Activated CD4-positive, alpha-beta T cell treated with anti-CD3 and anti-CD28 coated beads for 1 hour (primary cell): ENCODE measurements around the gene FOXC1.

Experiments
- DNase-seq: peaks from one replicate; pipeline ENCODE4 v3.0.0-alpha.2; 2020

The FOXC1 gene

DNA sequence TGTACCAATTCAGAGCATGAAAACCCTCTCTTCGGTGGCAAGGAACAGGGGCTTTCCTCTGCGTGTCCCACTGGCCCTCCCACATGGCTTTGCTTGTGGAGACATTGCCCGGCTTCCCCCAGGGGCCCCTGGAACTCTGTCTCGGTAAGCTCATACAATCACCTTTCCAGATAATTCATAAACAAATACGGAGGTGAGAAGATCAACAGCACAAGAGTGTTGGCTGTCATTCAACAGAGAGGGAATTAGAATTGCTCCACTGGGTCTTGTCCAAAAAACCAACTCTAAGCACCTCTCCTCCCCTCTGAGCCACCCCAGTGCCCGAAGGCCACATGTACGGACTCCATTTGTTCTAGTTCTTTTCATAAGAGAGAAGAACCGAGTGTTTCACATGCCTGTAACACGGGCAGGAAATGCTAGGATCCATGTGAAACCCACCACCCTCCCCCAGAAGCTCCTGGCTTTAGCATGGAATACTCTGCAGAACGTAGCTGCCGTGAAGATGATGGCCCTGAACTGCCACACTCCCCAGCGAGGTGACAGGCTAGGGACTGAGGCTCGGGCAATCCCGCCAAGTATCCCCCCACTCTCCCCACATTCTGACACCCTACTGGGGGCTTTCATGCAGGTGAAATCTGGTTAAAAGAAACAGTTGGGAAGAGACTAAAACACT is 24.6 kb upstream of the FOXC1 start:
- DNase-seq = no peak

DNA sequence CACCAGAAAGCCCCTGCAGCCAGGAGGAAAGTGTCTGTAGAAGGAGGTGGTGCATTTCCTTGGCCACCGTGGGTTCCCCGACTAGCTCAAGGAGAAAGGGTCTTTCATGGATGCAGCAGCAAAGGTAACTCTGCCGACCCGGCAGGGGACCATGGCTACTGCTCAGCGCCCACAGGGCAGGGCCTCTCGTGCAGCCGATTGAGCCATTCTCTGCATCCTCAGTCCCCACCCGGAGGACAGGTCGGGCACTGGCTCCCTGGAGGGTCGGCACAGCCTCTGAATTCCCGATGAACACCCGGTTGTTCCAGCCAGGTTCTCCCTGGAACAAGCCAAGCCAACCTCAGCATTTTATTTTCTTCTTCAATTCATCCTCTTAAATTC is 24.1 kb upstream of the FOXC1 start:
- DNase-seq = no peak

DNA sequence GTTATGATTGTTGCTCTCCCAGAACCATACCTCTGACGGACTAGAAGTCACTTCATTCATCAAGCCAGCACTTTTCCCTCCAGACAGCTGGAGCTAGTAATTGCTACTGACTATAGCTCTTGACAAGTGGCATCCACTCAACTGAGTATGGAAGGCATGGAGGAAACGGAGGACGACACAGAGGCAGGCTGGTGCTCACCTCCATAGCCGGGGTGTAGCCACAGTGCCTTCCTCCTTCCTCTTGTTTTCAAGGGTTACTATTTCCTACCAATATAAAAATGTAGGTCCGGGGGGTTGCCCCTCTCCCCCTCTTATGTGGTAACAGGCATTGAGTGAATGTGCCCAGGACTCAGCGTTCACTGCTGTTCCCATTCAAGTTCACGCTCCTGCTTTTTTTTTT is 23.5 kb upstream of the FOXC1 start:
- DNase-seq = no peak

DNA sequence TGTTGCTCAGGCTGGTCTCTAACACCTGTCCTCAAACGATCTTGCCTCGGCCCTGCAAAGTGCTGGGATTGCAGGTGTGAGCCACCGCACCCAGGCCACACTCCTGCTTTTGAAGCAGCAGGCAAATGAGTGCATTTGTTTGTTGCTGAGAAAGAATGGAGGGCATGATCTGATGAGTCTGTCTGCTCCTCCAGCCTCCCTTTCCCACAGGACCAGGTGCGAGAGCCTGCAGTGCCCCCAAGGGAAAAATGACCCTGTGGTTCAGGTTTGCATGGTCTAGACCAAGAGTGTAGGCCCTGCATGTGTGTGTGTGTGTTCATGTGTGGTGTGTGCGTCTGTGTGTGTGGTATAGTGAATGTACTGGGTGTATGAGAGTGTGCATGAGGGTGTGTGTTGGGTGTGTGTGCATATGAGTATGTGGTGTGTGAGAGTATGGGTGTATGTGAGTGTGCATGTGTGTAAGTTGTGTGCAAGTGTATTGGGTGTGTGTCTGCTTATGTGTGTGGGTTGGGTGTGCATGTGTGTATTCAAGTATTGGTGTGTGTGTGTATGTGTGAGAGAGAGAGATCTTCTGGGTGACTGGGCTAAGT is 22.8 kb upstream of the FOXC1 start:
- DNase-seq = no peak

DNA sequence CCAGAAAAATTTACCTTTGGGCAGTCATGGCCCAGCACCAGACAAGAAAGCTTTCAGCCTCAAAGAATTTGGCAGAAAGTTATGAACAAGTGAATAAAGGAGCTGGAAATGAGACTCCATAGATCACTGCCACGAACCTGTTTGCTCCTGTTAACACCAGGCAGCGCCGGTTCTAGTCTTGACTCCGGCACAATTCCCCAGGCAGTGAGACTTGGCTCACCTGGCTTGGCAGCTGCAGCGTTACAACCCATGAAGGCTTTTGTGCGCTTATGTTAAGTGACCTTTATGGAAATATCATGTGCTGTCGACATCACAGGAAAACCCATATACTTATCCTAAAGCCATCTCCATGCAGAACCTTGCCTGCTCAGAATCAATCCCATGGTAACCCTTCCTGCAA is 22.2 kb upstream of the FOXC1 start:
- DNase-seq = no peak

DNA sequence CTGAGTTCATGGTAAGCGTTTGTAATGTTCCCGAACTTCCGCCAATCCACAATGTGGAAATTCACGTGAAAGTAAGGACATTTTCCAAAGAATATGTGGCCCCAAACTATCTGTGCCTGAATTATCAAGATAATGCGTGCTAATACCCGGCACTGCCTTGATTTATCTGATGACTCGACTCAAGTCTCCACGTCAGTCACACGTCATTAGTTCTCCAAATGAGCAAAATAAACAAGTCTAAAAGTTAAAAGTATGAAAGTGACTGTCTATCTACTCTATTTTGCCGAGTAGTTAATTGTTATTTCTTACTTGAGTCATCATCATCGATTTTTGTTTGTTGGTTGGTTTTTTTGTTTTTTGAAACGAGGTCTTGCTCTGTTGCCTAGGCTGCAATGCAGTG is 21.7 kb upstream of the FOXC1 start:
- no peak for DNase-seq

DNA sequence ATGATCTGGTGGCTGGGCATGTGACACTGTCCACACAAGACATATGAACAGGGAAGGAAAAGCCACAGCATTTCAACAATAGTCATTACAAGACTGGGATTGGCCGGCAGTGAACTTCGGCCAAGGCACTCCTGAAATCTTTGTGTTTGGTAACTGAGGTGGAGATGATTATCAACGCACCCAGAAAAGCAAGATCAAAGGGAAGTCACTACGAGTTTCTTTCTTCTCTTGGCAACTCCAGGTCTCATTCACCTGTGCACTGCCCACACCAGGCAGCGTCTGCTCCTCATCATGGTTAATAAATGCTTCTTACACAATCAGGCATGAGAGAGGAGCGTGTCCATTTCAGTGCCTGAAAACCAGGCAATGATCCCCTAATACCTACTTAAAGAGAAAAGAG is 20.5 kb upstream of the FOXC1 start:
- DNase-seq = no peak

DNA sequence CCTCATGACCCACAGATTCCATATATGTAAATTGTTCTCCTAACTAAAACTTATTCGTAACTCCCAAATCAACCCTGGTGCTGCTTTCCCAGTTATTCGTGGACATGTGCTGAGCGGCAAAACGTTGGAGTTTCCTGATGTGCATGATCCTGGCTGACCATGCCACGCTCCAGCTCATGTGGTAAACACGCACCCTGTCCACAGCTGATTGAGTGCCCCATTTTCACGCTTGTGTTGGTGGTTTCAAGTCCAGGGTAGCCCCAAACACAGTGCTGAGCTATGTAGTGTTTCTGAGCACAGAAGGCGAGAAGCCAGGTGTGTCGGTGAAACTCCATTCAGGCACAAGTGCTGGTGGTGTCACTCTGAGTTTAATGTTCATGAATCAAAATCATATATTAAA is 19.1 kb upstream of the FOXC1 start:
- no peak for DNase-seq

DNA sequence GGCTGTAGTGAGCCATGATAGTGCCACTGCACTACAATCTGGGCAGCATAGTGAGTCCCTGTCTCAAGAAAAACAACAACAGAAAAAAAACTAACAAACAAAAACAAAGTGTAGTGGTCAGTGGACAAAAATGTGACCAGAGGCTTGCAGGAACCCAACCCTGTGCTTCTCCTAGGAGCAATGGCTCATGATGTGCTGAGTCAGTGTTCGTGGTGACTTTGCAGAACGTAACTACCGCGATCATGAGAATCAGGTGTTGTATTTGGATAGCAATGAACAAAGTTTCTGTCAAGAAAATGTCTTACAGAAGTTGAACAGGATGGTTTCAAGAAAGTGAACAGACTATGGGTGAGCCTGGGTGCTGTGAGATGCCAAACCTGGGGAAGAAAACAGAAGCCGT is 18.5 kb upstream of the FOXC1 start:
- DNase-seq = no peak

DNA sequence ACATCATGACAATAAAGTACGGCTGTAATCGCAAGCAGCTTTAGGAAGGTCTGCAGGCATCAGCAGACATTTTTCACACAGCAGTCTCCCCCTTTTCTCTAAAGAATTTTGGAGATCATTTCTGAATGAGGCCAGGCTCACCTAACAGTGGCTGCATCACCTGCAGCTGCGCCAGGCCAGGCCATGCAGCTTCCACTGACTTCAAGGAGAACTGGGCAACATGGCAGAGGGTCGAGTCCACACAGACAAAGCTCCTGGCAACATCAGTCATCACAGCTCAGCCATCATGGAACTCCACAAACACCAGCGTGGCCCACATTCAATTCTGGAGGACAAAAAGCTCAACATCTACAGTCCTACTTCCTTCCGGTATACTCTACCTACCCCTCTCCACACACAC is 17.8 kb upstream of the FOXC1 start:
- no peak for DNase-seq

DNA sequence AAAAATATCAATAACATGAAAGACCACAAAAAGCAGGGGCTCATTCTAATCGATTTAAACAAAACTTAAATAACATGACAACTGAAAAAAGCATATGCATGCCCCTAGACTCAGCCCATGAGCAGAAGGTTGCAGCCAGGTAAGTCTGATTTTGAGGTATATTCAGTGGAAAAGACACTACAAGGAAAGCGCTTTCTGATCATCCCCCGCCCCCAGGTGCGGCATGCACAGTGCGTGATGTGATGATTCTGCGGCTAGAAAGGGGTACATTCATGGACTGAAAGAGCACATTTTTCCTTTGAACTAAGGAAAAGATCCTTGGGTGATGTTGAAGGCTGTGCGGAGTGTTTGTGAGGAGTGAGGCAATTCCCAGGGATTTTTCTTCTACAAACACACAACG is 16.9 kb upstream of the FOXC1 start:
- DNase-seq = no peak

DNA sequence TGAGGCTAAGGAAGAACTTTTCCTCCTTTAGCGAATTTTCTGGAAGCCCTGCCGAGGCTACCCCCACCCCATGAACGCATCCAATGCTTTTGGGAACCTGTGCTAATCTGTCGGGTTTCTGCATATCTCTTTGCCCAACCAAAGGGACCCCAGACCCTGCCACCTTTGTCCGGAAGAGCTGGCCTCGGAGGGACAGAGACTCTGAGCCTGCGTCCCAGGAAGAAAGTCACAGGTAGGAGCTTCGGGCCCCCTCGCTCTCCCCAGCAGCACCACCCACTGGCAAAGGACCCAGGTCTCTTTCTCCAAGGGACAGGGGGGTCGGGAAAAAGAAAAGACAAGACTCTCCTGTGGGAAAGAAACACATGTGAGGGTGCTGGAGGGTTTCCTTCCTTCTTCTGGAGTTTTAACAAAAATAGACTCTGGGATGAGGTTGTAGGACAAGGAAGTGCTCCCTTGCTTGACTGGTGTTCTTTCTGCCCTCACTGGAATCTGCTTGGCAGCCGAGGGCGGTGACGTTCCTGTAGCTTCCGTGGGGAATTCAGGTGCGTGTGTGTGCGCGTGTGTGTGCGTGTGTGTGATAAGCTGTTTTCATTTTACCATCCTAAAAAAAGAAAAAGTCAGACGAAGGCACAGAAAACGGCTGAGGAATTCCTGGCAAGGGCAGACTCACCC is 16.3 kb upstream of the FOXC1 start:
- DNase-seq = no peak

DNA sequence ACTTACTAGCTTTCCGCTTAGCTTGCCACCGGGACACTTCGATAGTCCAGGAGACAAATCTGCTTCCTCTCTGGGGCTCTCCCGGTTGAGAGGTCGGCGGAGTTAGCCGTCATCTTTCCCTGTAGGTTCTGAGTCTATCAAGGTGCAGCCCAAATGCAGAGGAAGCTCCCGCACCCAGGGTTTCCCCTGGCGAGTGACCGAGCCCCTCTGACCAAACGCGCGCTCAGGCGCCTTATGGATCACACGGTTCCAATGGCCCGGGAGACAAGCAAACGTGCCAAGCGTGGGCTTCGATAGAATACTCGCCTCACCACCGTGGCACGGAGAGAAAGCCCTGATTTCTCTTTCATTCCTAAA is 15.8 kb upstream of the FOXC1 start:
- DNase-seq = no peak

DNA sequence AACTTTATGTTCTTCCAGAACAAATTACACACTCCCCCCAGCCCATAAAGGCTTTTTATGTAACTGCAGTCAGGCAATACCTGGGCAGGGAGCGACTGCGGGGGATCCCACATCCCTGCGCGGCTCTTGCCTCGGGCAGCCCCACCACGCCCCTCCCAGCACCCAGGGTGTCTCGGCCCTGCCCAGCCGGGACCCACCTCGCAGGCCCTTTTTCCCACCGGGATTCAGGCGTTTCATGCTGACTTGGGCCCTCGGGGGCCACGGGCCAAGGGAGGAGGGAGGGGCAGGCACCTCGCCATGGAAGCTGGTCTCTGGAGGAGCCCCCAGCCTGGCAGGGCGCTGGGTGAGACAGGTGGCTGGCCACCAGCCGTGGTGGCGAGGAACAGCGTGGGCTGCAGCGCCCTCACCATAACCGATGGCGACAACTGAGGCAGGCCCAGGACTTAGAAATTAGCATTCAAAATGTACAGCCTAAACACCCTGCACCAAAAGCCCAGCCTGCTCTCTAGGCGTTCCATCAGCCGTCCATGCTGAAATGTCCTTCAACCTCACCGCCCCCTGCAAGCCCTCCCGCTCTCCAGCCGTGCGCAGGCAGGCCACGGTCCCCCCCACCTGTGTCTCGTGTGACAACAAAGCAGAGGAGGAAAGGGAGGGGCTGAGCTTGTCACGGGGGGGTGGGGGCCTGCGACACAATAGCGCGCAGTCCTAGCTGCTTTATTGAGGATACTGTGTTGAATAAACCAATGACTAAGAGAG is 15.1 kb upstream of the FOXC1 start:
- no peak for DNase-seq

DNA sequence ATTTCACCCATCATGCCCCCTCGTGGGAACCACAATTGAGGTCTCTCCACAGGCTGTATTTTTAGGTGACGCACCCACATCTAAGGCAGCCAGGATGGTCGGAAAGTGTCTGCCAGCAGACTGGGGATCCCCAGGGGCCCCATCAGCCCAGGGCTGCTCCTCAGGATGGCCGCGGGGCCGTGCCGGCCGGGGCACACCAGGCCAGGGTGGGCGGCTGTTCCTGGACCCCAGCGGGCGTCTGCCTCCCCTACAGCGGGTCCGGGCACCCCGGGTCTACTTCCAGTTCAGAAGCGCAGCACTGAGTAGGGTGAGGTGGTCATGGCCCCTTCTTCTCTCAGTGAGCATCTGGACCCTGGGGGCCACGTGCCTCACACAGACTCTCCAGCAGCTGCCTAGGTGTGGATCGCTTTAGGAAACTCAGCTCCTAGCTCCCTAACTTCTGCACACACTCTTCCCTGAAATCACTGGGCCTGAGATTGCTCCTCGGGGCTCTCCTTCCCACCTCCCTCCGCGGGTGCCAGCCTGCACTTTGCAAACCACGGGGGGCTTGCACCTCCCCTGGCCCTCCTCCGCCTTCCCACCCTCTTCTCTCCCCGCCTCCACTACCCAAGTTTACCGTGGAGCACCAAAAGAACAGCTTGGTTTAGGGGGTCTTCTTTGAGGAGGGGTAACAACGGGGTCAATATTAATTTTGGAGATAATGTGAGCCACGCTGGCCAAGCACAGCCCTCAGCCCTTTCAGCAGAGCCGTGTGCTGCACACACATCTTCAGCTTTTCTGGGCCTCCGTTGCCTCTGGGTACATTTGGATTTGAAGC is 14.2 kb upstream of the FOXC1 start:
- no peak for DNase-seq

DNA sequence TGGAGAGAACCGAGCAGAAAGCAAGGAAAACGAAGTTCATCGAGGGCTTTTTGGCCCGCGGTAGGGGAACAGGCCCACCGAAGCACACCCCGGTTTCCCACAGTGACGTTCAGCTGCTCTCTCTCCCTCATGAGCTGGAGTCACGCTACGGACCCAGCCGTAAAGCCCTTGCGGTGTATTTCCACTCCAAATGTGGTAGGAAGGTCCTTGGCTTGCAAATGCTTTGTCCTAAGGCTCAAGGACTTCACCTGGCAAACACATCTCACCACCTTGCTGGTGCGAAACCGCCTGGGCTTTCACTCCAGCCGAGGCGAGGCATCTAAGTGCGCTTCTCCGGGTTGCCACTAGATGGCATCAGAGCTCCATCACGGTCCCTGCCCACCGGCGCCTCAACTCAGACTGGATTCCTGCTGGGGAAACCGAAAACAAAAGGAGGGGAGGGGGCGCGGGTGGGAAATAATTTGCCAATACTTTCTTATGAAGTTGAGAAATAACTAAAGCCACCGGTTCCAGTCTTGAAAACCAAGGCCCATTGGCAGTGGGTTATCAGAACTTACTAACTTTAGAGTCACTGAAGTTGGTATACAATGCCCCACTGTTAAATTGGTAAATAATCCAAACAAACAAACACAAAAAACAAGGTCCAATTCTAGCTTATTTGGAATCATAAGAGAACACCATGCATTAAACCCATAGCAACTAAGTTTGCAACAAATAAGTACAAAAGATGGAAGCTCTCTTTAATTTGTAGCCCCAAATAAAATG is 13.4 kb upstream of the FOXC1 start:
- DNase-seq = peak; percentile 59

DNA sequence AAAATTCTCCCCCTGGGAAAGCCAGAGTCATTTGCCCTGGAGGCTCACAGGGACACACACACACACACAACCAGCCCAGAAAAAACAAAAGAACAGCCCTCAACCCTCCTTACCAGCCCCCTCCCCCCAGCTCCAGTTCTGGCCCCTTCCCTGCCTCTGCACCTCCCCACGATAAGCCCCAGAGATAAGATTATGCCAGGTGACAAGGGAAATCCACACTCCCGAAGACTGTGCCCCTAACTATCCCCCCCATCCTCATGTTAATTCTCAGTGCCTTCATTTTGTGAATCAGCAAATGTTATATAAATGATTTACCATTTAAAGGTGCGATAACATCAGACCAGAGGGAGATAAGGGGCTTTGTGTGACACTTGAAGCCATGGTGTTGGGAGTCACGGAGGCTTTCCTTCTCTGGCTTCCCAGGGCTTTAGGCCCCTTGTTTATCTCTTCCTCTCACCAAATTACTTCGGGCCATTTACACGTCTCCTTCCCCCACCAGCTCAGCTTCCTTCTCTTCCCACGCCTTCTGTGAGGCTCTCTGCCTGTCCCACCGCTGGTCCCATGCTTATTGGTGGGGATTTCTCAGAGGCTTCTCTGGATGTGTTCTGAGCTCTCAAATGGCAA is 12.5 kb upstream of the FOXC1 start:
- DNase-seq = no peak

DNA sequence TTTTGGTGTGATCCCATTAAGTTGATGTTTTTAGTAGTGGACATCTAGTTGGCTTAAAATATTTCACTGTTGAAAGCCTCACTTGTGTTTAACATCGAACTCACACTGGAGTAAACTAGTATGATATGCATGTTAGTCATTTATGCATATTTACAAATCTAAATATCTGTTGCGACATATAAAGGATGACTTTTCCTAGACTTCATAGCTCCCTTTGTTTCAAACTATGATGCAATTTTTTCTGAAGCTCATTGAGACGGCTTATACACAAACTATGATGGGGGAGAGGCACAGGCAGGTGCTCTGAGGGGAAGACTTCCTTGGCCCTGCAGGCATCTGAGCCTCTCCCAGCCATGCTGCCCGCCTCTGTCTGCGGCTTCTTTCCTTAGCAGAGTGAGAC is 11.8 kb upstream of the FOXC1 start:
- DNase-seq = no peak

DNA sequence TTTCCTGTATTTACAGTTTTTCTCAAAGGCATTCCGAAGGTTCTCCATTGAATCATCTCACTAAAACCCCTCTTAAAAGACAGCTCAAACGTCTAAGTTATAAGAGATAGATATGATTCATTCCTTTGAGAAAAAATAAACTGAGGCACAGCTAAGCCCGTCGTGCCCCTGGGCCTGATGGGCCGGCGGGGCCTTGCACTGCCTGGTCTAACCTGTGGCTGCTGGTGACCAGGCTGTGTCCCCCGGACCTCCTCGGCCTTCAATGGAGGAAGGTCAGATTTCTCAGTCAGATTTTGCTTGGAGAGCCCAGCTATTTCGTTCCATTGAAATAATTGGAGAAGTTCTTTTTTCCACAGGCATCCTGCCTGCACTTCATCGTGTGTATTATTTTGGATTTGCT is 11.3 kb upstream of the FOXC1 start:
- no peak for DNase-seq

DNA sequence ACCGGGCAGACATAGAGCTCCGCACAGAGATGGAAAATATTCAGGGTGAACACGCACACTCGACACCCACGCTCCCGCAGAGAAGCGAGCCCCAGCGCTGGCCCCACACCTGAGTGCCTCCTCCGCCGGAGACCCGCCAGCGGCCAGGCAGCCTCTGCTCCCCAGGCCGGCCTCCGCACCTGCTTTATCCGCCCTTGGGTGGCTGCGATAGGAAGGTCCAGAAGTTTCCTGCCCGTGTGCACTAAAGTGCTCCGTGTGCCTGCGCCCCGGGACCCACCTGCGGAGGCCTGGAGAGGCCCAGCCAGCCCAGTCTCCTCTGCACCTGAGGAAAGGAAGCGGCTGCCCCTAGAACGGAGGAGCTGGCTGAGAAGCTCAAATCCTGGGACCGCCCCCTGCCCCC is 10.8 kb upstream of the FOXC1 start:
- DNase-seq = no peak

DNA sequence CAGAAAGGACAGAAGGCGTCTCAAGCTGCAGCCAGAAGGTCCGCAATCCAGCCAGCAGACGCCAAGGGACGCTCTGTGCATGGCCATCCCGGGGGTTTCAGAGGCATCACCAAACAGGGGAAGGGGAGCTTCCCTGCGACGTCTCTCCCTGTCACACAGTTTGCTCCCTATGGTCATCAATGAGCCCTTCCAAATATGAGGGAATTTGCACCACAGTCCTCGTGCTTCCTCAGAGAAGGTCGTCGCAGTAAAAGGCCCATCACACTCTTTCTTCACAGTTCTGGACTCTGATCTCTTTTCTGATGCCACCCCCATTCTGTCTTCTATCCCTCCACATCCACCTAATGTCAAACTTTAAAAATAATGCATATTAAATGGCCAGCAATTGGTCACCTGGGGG is 10.2 kb upstream of the FOXC1 start:
- no peak for DNase-seq
